ENCODE measurements around the gene SECTM1.

GRCh38 chr17:82357394-82357793 is 23.8 kb upstream of the SECTM1 start:
- TF ChIP-seq CTCF (IDR thresholded peaks at IDR 0.05), result no peak
- TF ChIP-seq EZH2phosphoT487 (IDR thresholded peaks at IDR 0.05), result no peak
- TF ChIP-seq EZH2 (IDR thresholded peaks at IDR 0.05), result no peak

Data from neural progenitor cell (in vitro differentiated cells).